ENCODE measurements around the gene CHL1. TPM values are rescaled to one million over a fixed set of nuclear protein-coding genes. Genes with fewer than 3 reads are reported as not detected.

Gene CHL1
- total RNA-seq, 1 donor from 2014 or later: 0.49 TPM

DNA sequence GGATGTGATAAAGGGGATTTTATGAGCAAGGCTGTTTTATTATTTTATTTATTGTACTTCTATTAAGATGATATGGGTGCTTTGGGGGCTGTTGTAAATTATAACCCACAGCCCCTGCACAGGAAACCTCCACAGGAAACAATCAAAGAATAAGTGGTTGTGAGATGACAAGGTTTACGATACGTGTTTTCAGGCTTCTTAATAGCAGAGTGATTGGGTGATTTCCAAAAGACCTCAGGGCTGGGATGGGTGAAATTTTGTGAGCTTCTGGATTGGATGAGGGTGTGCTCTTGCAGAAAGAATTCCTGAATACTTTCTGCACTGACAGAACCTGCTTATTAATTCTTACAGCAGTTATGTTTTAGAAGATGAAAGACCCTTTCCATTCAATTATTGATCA is 21.4 kb downstream of the CHL1 start:
- peaks cover 6% of the 10 kb centered on the region for H3K9me3 Mint-ChIP-seq
- H4K20me1 ChIP-seq (ENCODE audit: low read depth): no peaks in the 10 kb centered on the region
- no peak overlapping the region for H2AFZ ChIP-seq (replicated peaks)
- no peak overlapping the region for H3K4me2 ChIP-seq
- H3K27me3 Mint-ChIP-seq (ENCODE audit: insufficient read depth, low read depth): no peaks in the 10 kb centered on the region
- no peaks in the 10 kb centered on the region for H3K79me2 ChIP-seq (ENCODE audit: low read depth)
- H3K27me3 ChIP-seq: no peaks in the 10 kb centered on the region
- no peak for DNase-seq (ENCODE audit: low spot score)
- no peaks in the 10 kb centered on the region for H3F3A ChIP-seq (ENCODE audit: low read depth)
- TF ChIP-seq EZH2phosphoT487 (IDR thresholded peaks at IDR 0.05): no peak
- TF ChIP-seq, protein P1, sequence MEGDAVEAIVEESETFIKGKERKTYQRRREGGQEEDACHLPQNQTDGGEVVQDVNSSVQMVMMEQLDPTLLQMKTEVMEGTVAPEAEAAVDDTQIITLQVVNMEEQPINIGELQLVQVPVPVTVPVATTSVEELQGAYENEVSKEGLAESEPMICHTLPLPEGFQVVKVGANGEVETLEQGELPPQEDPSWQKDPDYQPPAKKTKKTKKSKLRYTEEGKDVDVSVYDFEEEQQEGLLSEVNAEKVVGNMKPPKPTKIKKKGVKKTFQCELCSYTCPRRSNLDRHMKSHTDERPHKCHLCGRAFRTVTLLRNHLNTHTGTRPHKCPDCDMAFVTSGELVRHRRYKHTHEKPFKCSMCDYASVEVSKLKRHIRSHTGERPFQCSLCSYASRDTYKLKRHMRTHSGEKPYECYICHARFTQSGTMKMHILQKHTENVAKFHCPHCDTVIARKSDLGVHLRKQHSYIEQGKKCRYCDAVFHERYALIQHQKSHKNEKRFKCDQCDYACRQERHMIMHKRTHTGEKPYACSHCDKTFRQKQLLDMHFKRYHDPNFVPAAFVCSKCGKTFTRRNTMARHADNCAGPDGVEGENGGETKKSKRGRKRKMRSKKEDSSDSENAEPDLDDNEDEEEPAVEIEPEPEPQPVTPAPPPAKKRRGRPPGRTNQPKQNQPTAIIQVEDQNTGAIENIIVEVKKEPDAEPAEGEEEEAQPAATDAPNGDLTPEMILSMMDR (IDR thresholded peaks at IDR 0.05): no peak
- no peak for TF ChIP-seq EZH2 (IDR thresholded peaks at IDR 0.05)
- H3K9me3 ChIP-seq (ENCODE audit: low read depth): no peaks in the 10 kb centered on the region
- no peak overlapping the region for H3K4me3 Mint-ChIP-seq
- H3K27ac ChIP-seq: no peak overlapping the region
- H3K4me1 ChIP-seq: peaks cover 4% of the 10 kb centered on the region
- peaks cover 6% of the 10 kb centered on the region for H3K36me3 Mint-ChIP-seq
- H3K4me3 ChIP-seq: no peak overlapping the region
- peaks cover 20% of the 10 kb centered on the region for H3K4me1 Mint-ChIP-seq
- no peaks in the 10 kb centered on the region for H3K36me3 ChIP-seq
- H3K9ac ChIP-seq: no peak overlapping the region
- H3K27ac Mint-ChIP-seq: no peak overlapping the region

DNA sequence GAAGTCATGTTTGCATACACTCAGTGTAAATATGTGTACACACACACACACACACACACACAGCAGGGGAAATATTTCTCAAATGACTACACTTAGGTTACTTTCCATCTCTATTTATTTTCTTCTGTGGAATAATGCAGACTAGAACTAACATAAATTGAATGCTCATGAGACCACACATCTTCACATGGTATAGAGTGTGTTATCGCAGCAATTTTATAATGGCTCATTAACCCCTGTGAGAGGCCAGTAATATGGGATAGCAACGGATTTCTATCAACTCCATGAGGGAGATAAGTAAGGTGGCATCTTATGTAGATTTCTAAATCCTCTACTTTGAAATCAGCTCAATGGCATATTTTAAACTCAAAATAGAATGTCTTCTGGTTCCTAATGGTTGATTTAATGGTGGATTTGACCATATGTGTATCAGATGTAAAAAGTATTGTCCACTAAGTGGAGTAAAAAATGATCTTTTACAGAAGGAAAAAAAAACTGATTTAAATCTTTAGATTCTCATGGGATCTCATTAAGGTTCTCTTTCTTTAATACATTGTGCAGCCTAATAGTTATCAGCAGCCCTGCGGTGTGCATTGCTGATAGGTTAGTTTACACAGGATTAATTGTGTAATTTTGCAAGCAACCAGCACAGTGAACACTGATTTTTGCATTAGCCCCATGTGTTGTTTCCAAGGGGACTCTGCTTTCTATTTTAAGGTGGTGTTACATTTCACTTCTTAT is 32.0 kb downstream of the CHL1 start:
- Histone ChIP-seq H3K9me3 (ENCODE audit: low read depth) (no peaks in the 10 kb centered on the region), H3K9ac (no peak overlapping the region), H3K27me3 (no peaks in the 10 kb centered on the region), H3F3A (ENCODE audit: low read depth) (no peaks in the 10 kb centered on the region), H3K4me3 (no peak overlapping the region), H3K4me2 (no peak overlapping the region), H4K20me1 (ENCODE audit: low read depth) (no peaks in the 10 kb centered on the region), H3K36me3 (no peaks in the 10 kb centered on the region), H3K4me1 (no peaks in the 10 kb centered on the region), H3K79me2 (ENCODE audit: low read depth) (no peaks in the 10 kb centered on the region), H2AFZ (replicated peaks) (no peak overlapping the region), H3K27ac (no peak overlapping the region)
- no peak for DNase-seq (ENCODE audit: low spot score)
- peaks cover 5% of the 10 kb centered on the region for H3K36me3 Mint-ChIP-seq
- H3K9me3 Mint-ChIP-seq: peaks cover 8% of the 10 kb centered on the region
- no peaks in the 10 kb centered on the region for H3K27me3 Mint-ChIP-seq (ENCODE audit: insufficient read depth, low read depth)
- peaks cover 38% of the 10 kb centered on the region for H3K4me1 Mint-ChIP-seq
- H3K27ac Mint-ChIP-seq: no peak overlapping the region
- no peak overlapping the region for H3K4me3 Mint-ChIP-seq
- TF ChIP-seq EZH2phosphoT487 (IDR thresholded peaks at IDR 0.05): no peak
- TF ChIP-seq, protein P1 (IDR thresholded peaks at IDR 0.05): no peak
- TF ChIP-seq EZH2 (IDR thresholded peaks at IDR 0.05): no peak

DNA sequence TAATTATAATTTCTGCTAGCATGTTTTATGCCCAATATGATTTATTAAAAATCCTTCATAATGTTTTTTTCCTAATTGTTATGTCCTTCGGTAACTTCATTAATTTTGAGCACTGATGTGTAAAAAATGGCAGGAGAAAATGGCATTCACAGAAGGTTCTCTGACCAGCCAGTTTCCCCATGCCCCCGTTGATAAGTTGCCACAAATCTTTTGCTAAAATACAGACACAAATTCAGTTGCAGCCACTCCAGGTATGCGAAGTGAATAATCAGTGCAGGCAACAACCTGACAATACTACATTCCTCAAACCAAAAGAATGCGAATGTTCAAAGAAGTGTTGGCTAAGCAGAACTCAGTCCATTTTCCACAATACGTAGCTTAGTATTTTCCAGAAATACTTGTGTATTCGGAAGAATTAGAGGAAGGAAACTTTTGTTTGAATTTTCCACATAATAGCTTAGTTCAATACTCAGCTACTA is 32.7 kb downstream of the CHL1 start:
- Mint-ChIP-seq H3K27me3 (ENCODE audit: insufficient read depth, low read depth) (no peaks in the 10 kb centered on the region), H3K36me3 (peaks cover 5% of the 10 kb centered on the region), H3K27ac (no peak overlapping the region), H3K4me3 (no peak overlapping the region), H3K9me3 (peaks cover 5% of the 10 kb centered on the region), H3K4me1 (peaks cover 38% of the 10 kb centered on the region)
- no peak for DNase-seq (ENCODE audit: low spot score)
- H3K4me2 ChIP-seq: no peak overlapping the region
- H3K9me3 ChIP-seq (ENCODE audit: low read depth): no peaks in the 10 kb centered on the region
- H4K20me1 ChIP-seq (ENCODE audit: low read depth): no peaks in the 10 kb centered on the region
- no peak overlapping the region for H3K27ac ChIP-seq
- H3F3A ChIP-seq (ENCODE audit: low read depth): no peaks in the 10 kb centered on the region
- no peaks in the 10 kb centered on the region for H3K27me3 ChIP-seq
- no peak overlapping the region for H3K4me3 ChIP-seq
- H3K79me2 ChIP-seq (ENCODE audit: low read depth): no peaks in the 10 kb centered on the region
- H3K4me1 ChIP-seq: no peaks in the 10 kb centered on the region
- TF ChIP-seq EZH2phosphoT487 (IDR thresholded peaks at IDR 0.05) (no peak), EZH2 (IDR thresholded peaks at IDR 0.05) (no peak)
- TF ChIP-seq, protein P1 (IDR thresholded peaks at IDR 0.05): no peak
- no peaks in the 10 kb centered on the region for H3K36me3 ChIP-seq
- no peak overlapping the region for H2AFZ ChIP-seq (replicated peaks)
- no peak overlapping the region for H3K9ac ChIP-seq
